HUES6 (cell line): ENCODE data around the gene GCHFR.

Source experiments
- H3K27ac ChIP-seq: 2 replicates; pipeline ENCODE4 v1.7.0; 2013; ENCODE audit warnings: low read depth, mild to moderate bottlenecking, low read length, inconsistent platforms
- H3K27me3 ChIP-seq: 2 replicates; pipeline ENCODE4 v1.6.1; 2013; ENCODE audit warnings: low read length; ENCODE audit not compliant: control insufficient read depth, insufficient read depth
- H3K36me3 ChIP-seq: 2 replicates; pipeline ENCODE4 v1.6.1; 2013; ENCODE audit warnings: low read length; ENCODE audit not compliant: control insufficient read depth, insufficient read depth
- H3K4me1 ChIP-seq: 2 replicates; pipeline ENCODE4 v1.6.1; 2013; ENCODE audit warnings: low read length; ENCODE audit not compliant: control insufficient read depth, insufficient read depth
- H3K4me3 ChIP-seq: 2 replicates; pipeline ENCODE4 v1.5.1; 2013; ENCODE audit warnings: low read depth, low read length
- H3K9ac ChIP-seq: one replicate; pipeline ENCODE4 v1.6.1; 2013; ENCODE audit warnings: mild to moderate bottlenecking, low read length
- H3K9me3 ChIP-seq: 2 replicates; pipeline ENCODE4 v1.6.1; 2013; ENCODE audit warnings: low read depth, low read length; ENCODE audit not compliant: control insufficient read depth, insufficient read depth

The GCHFR gene

GRCh38 chr15:40763801-40764628, at the start of gene GCHFR:
TSS of gene GCHFR (plus strand) at chr15:40764068. CDS start at chr15:40764181, 113 bp downstream.
- H3K4me1 ChIP-seq = peaks cover 48% of the 10 kb centered on the region
- H3K9me3 ChIP-seq = no peaks in the 10 kb centered on the region
- H3K4me3 ChIP-seq = peak within 1 kb of the TSS; percentile 94
- peak within 1 kb of the TSS; percentile 76 for H3K9ac ChIP-seq
- H3K36me3 ChIP-seq = peaks cover 16% of the 10 kb centered on the region; the same call in 1 of the 2 replicates
- H3K27ac ChIP-seq = peak within 1 kb of the TSS; percentile 61; the same call in 1 of the 2 replicates
- no peaks in the 10 kb centered on the region for H3K27me3 ChIP-seq

- no peaks in the 10 kb centered on the region for H3K27me3 ChIP-seq
- H3K36me3 ChIP-seq = peaks cover 70% of the 10 kb centered on the region
- no peak overlapping the region for H3K27ac ChIP-seq
Measured at GRCh38 chr15:40714144-40714543, 49.7 kb upstream of the GCHFR start.

GRCh38 chr15:40716165-40716564, 47.7 kb upstream of the GCHFR start:
- Histone ChIP-seq H3K27me3 (no peaks in the 10 kb centered on the region), H3K27ac (no peak overlapping the region), H3K4me1 (no peaks in the 10 kb centered on the region), H3K36me3 (peaks cover 65% of the 10 kb centered on the region), H3K9me3 (no peaks in the 10 kb centered on the region), H3K4me3 (no peak overlapping the region), H3K9ac (no peak overlapping the region)

More at GRCh38 chr15:40714144-40714543, 49.7 kb upstream of the GCHFR start:
- H3K4me3 ChIP-seq = no peak overlapping the region
- no peaks in the 10 kb centered on the region for H3K9me3 ChIP-seq
- no peak overlapping the region for H3K9ac ChIP-seq
- no peaks in the 10 kb centered on the region for H3K4me1 ChIP-seq

- Histone ChIP-seq H3K27ac (no peak overlapping the region), H3K36me3 (peaks cover 42% of the 10 kb centered on the region), H3K27me3 (no peaks in the 10 kb centered on the region), H3K9me3 (no peaks in the 10 kb centered on the region), H3K4me3 (no peak overlapping the region), H3K9ac (no peak overlapping the region), H3K4me1 (no peaks in the 10 kb centered on the region)
Measured at GRCh38 chr15:40721701-40722100, 42.2 kb upstream of the GCHFR start.

GRCh38 chr15:40722354-40722753, 41.5 kb upstream of the GCHFR start:
- Histone ChIP-seq H3K36me3 (peaks cover 42% of the 10 kb centered on the region), H3K4me1 (no peaks in the 10 kb centered on the region), H3K27ac (no peak overlapping the region), H3K4me3 (no peak overlapping the region), H3K9me3 (no peaks in the 10 kb centered on the region), H3K27me3 (no peaks in the 10 kb centered on the region), H3K9ac (no peak overlapping the region)

GRCh38 chr15:40722934-40723333, 40.9 kb upstream of the GCHFR start:
- no peak overlapping the region for H3K4me3 ChIP-seq
- H3K27me3 ChIP-seq = no peaks in the 10 kb centered on the region
- no peaks in the 10 kb centered on the region for H3K9me3 ChIP-seq
- no peaks in the 10 kb centered on the region for H3K4me1 ChIP-seq
- H3K36me3 ChIP-seq = peaks cover 38% of the 10 kb centered on the region
- H3K27ac ChIP-seq = no peak overlapping the region
- H3K9ac ChIP-seq = no peak overlapping the region

- no peaks in the 10 kb centered on the region for H3K27me3 ChIP-seq
- H3K36me3 ChIP-seq = peaks cover 38% of the 10 kb centered on the region
- no peak overlapping the region for H3K27ac ChIP-seq
- no peaks in the 10 kb centered on the region for H3K4me1 ChIP-seq
- no peak overlapping the region for H3K4me3 ChIP-seq
- no peaks in the 10 kb centered on the region for H3K9me3 ChIP-seq
- no peak overlapping the region for H3K9ac ChIP-seq
Measured at GRCh38 chr15:40723919-40724318, 39.9 kb upstream of the GCHFR start.

- Histone ChIP-seq H3K27me3 (no peaks in the 10 kb centered on the region), H3K4me1 (no peaks in the 10 kb centered on the region), H3K4me3 (no peak overlapping the region), H3K9ac (no peak overlapping the region), H3K9me3 (no peaks in the 10 kb centered on the region), H3K36me3 (peaks cover 67% of the 10 kb centered on the region), H3K27ac (no peak overlapping the region)
Measured at GRCh38 chr15:40731034-40731433, 32.8 kb upstream of the GCHFR start.

- Histone ChIP-seq H3K4me1 (peaks cover 27% of the 10 kb centered on the region), H3K27ac (no peak overlapping the region), H3K9me3 (no peaks in the 10 kb centered on the region), H3K27me3 (no peaks in the 10 kb centered on the region), H3K4me3 (no peak overlapping the region), H3K36me3 (peaks cover 67% of the 10 kb centered on the region), H3K9ac (no peak overlapping the region)
Measured at GRCh38 chr15:40736575-40736974, 27.3 kb upstream of the GCHFR start.

GRCh38 chr15:40737048-40737447, 26.8 kb upstream of the GCHFR start:
- Histone ChIP-seq H3K27ac (no peak overlapping the region), H3K9ac (no peak overlapping the region), H3K4me3 (no peak overlapping the region), H3K36me3 (peaks cover 62% of the 10 kb centered on the region), H3K9me3 (no peaks in the 10 kb centered on the region), H3K27me3 (no peaks in the 10 kb centered on the region), H3K4me1 (peaks cover 27% of the 10 kb centered on the region)

- Histone ChIP-seq H3K4me3 (peak overlapping the region; percentile 5; the same call in 1 of the 2 replicates), H3K36me3 (peaks cover 65% of the 10 kb centered on the region), H3K9ac (peak overlapping the region; percentile 55), H3K4me1 (peaks cover 27% of the 10 kb centered on the region), H3K27ac (peak overlapping the region; percentile 61; the same call in 1 of the 2 replicates), H3K27me3 (no peaks in the 10 kb centered on the region), H3K9me3 (no peaks in the 10 kb centered on the region)
Measured at GRCh38 chr15:40739047-40739446, 24.8 kb upstream of the GCHFR start.
